NCI-H748 treated with DMSO at 0.1 percent for 48 hours (cell line): ENCODE data around the gene POLR1F.

Source experiments
- DNase-seq: peaks from one replicate; lab custom pipeline; 2025; lab: John Stamatoyannopoulos, UW

POLR1F gene

GRCh38 chr7:19675816-19676215 is 33.0 kb downstream of the POLR1F start:
- DNase-seq = no peak

DNA sequence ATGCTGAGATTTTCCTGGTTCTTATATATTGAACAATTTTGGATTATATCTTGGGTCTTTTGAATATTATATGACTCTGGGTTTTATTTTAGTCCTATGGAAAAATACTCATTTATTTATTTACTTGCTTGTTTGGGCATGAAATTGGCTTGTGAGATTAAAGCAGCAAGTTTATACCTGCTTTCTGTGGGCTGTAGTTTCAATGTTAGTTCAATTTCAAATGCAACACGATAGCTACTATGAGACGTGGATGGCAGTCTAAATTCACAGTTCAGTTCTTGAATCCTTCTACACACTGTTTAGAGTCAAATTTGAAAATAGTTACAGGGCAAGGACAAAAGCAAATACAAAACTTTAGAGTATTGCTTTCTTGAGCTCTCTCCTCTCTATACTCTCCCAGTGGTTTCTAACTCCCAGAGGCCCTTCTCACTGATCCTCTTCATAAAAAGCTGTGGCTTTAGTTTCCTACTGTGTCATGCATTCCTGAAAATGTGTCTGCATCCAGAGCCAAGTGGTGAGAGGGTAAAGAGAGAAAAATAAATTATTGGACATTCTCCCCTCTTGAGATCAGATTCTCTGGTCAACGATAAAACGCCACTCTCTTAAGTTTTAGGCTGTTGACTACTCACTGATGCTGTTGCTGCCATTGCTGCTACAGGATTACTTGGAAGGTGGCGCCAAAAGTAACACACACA is 34.4 kb downstream of the POLR1F start:
- DNase-seq = no peak

DNA sequence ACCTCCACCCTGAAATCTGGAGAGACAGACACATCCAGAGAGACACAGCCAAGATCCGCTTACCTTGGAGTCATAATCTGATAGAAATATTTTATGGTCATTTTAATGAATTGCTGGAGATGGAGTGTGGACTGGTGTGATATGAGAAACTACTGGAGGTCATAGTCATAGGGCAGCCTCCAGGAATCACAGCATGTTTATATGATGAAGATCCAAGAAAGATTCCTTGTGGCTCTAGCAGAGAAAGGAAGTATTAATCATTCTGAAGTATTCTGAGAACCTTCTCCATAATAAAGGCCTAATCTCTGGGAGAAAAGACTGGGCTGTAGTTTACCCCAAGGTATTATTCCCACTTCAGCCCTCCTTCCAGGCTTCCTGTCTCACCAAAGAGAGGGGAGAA is 38.0 kb downstream of the POLR1F start:
- DNase-seq = no peak

DNA sequence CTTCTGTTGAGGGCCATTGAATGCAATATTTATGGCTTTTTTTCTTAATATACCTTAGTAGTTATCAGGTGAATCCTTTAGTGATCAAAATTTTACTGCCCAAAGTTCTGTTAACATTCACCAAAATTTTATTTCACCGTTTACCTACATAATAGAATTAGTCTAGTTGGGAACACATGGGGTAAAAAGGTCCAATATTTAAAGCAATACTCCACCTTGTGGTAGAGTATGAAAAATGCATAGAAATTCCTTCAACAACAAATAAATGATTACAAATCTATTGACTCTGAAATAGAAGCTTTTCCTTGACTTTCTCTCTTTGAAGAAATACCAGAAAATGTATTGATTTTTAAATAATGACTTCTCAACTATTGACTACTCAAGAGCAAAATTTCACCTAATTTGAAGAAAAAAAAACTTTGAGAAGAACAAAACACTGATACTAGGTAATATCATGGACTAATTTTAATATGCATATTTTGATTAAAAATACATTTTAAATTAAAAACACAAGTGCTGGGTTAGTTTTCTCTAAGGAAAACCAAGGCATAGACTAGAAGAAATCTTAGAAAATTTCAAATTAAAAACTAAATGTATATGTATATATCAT is 43.3 kb downstream of the POLR1F start:
- DNase-seq = peak; percentile 26

DNA sequence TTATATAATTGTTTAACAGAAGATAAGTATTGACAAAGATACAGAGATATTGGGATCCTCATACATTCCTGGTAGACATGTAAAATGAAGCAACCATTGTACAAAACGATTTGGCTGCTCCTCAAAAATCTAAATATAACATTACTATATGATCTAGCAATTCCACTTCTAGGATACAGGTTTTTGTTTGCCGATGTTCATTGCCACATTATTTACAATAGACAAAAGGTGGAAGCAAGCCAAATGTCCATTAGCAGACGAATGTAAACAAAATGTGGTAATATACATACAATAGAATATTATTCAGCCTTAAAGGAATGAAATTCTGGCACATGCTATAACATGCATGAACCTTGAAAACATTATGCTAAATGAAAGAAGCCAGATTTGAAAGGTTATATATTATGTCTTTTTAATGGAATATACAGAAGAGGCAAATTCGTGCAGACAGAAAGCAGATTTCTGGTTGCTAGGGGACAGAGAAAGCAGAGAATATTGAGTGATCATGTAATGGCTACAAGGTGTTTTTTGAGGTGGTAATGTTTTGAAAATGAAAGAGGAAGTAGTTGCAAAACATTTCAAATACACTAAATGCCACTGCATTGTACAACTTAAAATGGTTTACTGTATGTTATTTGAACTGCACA is 44.9 kb downstream of the POLR1F start:
- peak; percentile 73 for DNase-seq

DNA sequence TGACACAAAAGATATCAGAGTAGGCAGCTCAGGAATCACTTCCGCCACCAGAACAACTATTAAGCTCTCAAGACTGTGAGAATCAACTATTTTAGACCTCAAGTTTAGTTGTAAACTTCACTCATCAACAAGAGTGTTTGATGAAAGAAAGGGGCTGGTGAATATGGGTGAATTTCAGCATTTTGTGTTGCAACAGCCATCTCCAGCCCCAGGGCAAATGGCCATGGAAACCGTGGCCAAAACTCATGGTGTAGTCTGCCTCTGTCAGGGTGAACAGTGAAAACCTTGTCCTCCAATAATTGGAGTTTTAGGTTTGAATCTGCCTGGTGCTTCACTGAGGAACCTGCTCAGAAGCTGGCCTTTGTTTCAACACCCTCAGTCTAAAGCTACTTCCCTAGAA is 60.0 kb downstream of the POLR1F start:
- no peak for DNase-seq
